GM23338 (cell line): Measurements from ENCODE around the gene SPECC1L. TPM values are rescaled to one million over a fixed set of nuclear protein-coding genes. Genes with fewer than 3 reads are reported as not detected.
"Not testable (repeated sequence)": the region's sequence is repeated elsewhere in the genome, so short reads cannot be mapped to it uniquely, and the experiment has no call there.

Experiments used
- ATAC-seq: fragments of 200-7000 bp; cut with Tn5 transposase; 3 replicates; pipeline ENCODE4 v1.9.1; 2020
- DNase-seq: peaks from one replicate; pipeline ENCODE4 v3.0.0-alpha.2; 2015; ENCODE audit warnings: low spot score
- H2AFZ ChIP-seq: fragments of 200-600 bp; sonication (generic); 2 replicates; pipeline ENCODE4 v1.8.0; 2016; ENCODE audit warnings: antibody characterized with exemption, mild to moderate bottlenecking, moderate library complexity
- H3F3A ChIP-seq: fragments of 200-600 bp; sonication (generic); replicated peaks from 2 replicates; pipeline ENCODE4 v1.8.0; 2017; ENCODE audit warnings: antibody characterized with exemption, mixed run types, low read depth
- H3K27ac ChIP-seq: fragments of 200-600 bp; sonication (generic); 2 replicates; pipeline ENCODE4 v1.6.1; 2016; ENCODE audit warnings: low read depth
- H3K27me3 ChIP-seq: fragments of 200-600 bp; sonication (generic); 2 replicates; pipeline ENCODE4 v1.8.0; 2016; ENCODE audit warnings: mild to moderate bottlenecking, mixed run types, moderate library complexity; ENCODE audit not compliant: insufficient read depth
- H3K36me3 ChIP-seq: fragments of 200-600 bp; sonication (generic); 2 replicates; pipeline ENCODE4 v1.8.0; 2016; ENCODE audit warnings: mild to moderate bottlenecking; ENCODE audit not compliant: insufficient read depth
- H3K4me1 ChIP-seq: fragments of 200-600 bp; sonication (generic); 2 replicates; pipeline ENCODE4 v1.8.0; 2016; ENCODE audit warnings: mild to moderate bottlenecking, moderate library complexity; ENCODE audit not compliant: insufficient read depth
- H3K4me2 ChIP-seq: fragments of 200-600 bp; sonication (generic); 2 replicates; pipeline ENCODE4 v1.7.1; 2017; ENCODE audit warnings: mixed run types
- H3K4me3 ChIP-seq: fragments of 200-600 bp; sonication (generic); 2 replicates; pipeline ENCODE4 v1.6.1; 2016; ENCODE audit warnings: mixed run types
- H3K79me2 ChIP-seq: fragments of 200-600 bp; sonication (generic); replicated peaks from 2 replicates; pipeline ENCODE4 v1.8.0; 2017; ENCODE audit warnings: mild to moderate bottlenecking; ENCODE audit not compliant: insufficient read depth
- H3K9me2 ChIP-seq: fragments of 200-600 bp; sonication (generic); 2 replicates; pipeline ENCODE4 v1.8.0; 2017; ENCODE audit not compliant: insufficient read depth
- H4K20me1 ChIP-seq: fragments of 200-600 bp; sonication (generic); replicated peaks from 2 replicates; pipeline ENCODE4 v1.8.0; 2017; ENCODE audit warnings: mild to moderate bottlenecking; ENCODE audit not compliant: insufficient read depth
- H3K27ac Mint-ChIP-seq: 2 replicates; pipeline ENCODE4 v1.8.0; 2020; ENCODE audit warnings: inconsistent platforms, mild to moderate bottlenecking, moderate library complexity, mixed read lengths
- H3K27me3 Mint-ChIP-seq: 3 replicates; pipeline ENCODE4 v1.8.0; 2022; ENCODE audit warnings: low read depth, mild to moderate bottlenecking, moderate library complexity, mixed read lengths, inconsistent platforms; ENCODE audit not compliant: insufficient read depth, poor library complexity
- H3K36me3 Mint-ChIP-seq: 3 replicates; pipeline ENCODE4 v1.8.0; 2021; ENCODE audit warnings: low read depth, mild to moderate bottlenecking, inconsistent platforms, moderate library complexity, mixed read lengths
- H3K4me1 Mint-ChIP-seq: 3 replicates; pipeline ENCODE4 v1.8.0; 2020; ENCODE audit warnings: mild to moderate bottlenecking, inconsistent platforms, mixed read lengths
- H3K4me3 Mint-ChIP-seq: 3 replicates; pipeline ENCODE4 v1.8.0; 2021; ENCODE audit warnings: moderate library complexity, mild to moderate bottlenecking, inconsistent platforms, mixed read lengths
- H3K9me3 Mint-ChIP-seq: 3 replicates; pipeline ENCODE4 v1.8.0; 2020; ENCODE audit warnings: moderate library complexity, mild to moderate bottlenecking, inconsistent platforms, mixed read lengths
- EZH2 ChIP-seq: fragments of 200-600 bp; sonication (generic); IDR thresholded peaks from one replicate; pipeline ENCODE4 v1.8.0; 2017; ENCODE audit warnings: antibody characterized with exemption, mild to moderate bottlenecking, low read depth; ENCODE audit not compliant: unreplicated experiment
- POLR2AphosphoS5 ChIP-seq: IDR thresholded peaks from 2 replicates; pipeline ENCODE4 v1.6.1; 2016; ENCODE audit warnings: antibody characterized with exemption, low read depth
- STAT1 ChIP-seq: IDR thresholded peaks from one replicate; pipeline ENCODE4 v1.6.1; 2016; ENCODE audit warnings: antibody characterized with exemption; ENCODE audit not compliant: unreplicated experiment
- ZNF114 ChIP-seq: fragments of 250-450 bp; sonication (Bioruptor Pico); IDR thresholded peaks from 2 replicates; pipeline ENCODE4 v1.5.0; 2020; ENCODE audit warnings: mild to moderate bottlenecking, moderate library complexity
- ZNF331 ChIP-seq: fragments of 250-450 bp; sonication (Bioruptor Pico); IDR thresholded peaks from 2 replicates; pipeline ENCODE4 v1.5.0; 2020; ENCODE audit warnings: low read depth, mild to moderate bottlenecking, moderate library complexity
- polyA plus RNA-seq: library from polyadenylated mRNA; unstranded; fragments of >200 nt; fragmentation: Nextera tagmentation; extraction: Ambion mirVana; gene quantifications from 2 replicates; pipeline ENCODE4 v1.2.1, GENCODE V29; 2016
- total RNA-seq: library from RNA; depleted of rRNA; stranded (reverse); fragments of >200 nt; shearing (Covaris generic); gene quantifications from 2 replicates; pipeline ENCODE4 v1.2.3, GENCODE V29; 2014
- TF ChIP-seq, protein P1 (sequence below): fragments of 250-450 bp; sonication (Bioruptor Pico); IDR thresholded peaks from 2 replicates; pipeline ENCODE4 v1.5.0; 2020; ENCODE audit warnings: mild to moderate bottlenecking, moderate library complexity
- TF ChIP-seq, protein P2 (sequence below): IDR thresholded peaks from one replicate; pipeline ENCODE4 v1.6.1; 2018; ENCODE audit warnings: antibody characterized with exemption; ENCODE audit not compliant: unreplicated experiment
- TF ChIP-seq, protein P3 (sequence below): IDR thresholded peaks from 2 replicates; pipeline ENCODE4 v1.6.1; 2016; ENCODE audit warnings: antibody characterized with exemption

The SPECC1L gene
- total and polyA plus RNA-seq, 2 experiments from 2014 or later, result 24.3 to 44.7 TPM

DNA sequence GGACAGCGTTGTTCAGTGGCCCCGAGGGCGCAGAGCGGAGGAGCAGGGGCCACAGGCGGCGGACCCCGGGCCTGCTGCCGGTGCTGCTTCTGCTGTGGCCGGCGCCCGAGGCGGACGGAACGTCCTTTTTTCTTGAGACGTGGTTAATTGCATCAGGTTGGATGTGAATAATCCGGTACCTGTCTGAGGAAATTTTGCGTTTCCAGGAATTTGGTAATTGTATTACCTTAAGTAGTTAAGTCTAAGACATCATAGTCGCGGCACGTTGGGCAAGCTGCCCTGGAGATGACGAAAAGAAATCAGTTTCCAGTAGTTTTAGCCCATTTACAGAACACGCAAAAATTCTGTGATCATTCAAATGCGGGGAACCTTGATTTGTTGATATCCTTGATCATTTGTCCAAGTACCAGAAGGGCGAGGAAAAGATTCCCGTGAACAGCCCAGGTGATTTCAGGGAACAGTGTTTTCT lies 789 bp downstream of the SPECC1L start (continued):
- TF ChIP-seq, protein P1, sequence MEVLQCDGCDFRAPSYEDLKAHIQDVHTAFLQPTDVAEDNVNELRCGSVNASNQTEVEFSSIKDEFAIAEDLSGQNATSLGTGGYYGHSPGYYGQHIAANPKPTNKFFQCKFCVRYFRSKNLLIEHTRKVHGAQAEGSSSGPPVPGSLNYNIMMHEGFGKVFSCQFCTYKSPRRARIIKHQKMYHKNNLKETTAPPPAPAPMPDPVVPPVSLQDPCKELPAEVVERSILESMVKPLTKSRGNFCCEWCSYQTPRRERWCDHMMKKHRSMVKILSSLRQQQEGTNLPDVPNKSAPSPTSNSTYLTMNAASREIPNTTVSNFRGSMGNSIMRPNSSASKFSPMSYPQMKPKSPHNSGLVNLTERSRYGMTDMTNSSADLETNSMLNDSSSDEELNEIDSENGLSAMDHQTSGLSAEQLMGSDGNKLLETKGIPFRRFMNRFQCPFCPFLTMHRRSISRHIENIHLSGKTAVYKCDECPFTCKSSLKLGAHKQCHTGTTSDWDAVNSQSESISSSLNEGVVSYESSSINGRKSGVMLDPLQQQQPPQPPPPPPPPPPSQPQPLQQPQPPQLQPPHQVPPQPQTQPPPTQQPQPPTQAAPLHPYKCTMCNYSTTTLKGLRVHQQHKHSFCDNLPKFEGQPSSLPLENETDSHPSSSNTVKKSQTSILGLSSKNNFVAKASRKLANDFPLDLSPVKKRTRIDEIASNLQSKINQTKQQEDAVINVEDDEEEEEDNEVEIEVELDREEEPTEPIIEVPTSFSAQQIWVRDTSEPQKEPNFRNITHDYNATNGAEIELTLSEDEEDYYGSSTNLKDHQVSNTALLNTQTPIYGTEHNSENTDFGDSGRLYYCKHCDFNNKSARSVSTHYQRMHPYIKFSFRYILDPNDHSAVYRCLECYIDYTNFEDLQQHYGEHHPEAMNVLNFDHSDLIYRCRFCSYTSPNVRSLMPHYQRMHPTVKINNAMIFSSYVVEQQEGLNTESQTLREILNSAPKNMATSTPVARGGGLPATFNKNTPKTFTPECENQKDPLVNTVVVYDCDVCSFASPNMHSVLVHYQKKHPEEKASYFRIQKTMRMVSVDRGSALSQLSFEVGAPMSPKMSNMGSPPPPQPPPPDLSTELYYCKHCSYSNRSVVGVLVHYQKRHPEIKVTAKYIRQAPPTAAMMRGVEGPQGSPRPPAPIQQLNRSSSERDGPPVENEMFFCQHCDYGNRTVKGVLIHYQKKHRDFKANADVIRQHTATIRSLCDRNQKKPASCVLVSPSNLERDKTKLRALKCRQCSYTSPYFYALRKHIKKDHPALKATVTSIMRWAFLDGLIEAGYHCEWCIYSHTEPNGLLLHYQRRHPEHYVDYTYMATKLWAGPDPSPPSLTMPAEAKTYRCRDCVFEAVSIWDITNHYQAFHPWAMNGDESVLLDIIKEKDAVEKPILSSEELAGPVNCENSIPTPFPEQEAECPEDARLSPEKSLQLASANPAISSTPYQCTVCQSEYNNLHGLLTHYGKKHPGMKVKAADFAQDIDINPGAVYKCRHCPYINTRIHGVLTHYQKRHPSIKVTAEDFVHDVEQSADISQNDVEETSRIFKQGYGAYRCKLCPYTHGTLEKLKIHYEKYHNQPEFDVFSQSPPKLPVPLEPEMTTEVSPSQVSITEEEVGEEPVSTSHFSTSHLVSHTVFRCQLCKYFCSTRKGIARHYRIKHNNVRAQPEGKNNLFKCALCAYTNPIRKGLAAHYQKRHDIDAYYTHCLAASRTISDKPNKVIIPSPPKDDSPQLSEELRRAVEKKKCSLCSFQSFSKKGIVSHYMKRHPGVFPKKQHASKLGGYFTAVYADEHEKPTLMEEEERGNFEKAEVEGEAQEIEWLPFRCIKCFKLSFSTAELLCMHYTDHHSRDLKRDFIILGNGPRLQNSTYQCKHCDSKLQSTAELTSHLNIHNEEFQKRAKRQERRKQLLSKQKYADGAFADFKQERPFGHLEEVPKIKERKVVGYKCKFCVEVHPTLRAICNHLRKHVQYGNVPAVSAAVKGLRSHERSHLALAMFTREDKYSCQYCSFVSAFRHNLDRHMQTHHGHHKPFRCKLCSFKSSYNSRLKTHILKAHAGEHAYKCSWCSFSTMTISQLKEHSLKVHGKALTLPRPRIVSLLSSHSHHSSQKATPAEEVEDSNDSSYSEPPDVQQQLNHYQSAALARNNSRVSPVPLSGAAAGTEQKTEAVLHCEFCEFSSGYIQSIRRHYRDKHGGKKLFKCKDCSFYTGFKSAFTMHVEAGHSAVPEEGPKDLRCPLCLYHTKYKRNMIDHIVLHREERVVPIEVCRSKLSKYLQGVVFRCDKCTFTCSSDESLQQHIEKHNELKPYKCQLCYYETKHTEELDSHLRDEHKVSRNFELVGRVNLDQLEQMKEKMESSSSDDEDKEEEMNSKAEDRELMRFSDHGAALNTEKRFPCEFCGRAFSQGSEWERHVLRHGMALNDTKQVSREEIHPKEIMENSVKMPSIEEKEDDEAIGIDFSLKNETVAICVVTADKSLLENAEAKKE (CRISPR knock-in tag), result no peak
- TF ChIP-seq POLR2AphosphoS5, result no peak
- TF ChIP-seq, protein P2, sequence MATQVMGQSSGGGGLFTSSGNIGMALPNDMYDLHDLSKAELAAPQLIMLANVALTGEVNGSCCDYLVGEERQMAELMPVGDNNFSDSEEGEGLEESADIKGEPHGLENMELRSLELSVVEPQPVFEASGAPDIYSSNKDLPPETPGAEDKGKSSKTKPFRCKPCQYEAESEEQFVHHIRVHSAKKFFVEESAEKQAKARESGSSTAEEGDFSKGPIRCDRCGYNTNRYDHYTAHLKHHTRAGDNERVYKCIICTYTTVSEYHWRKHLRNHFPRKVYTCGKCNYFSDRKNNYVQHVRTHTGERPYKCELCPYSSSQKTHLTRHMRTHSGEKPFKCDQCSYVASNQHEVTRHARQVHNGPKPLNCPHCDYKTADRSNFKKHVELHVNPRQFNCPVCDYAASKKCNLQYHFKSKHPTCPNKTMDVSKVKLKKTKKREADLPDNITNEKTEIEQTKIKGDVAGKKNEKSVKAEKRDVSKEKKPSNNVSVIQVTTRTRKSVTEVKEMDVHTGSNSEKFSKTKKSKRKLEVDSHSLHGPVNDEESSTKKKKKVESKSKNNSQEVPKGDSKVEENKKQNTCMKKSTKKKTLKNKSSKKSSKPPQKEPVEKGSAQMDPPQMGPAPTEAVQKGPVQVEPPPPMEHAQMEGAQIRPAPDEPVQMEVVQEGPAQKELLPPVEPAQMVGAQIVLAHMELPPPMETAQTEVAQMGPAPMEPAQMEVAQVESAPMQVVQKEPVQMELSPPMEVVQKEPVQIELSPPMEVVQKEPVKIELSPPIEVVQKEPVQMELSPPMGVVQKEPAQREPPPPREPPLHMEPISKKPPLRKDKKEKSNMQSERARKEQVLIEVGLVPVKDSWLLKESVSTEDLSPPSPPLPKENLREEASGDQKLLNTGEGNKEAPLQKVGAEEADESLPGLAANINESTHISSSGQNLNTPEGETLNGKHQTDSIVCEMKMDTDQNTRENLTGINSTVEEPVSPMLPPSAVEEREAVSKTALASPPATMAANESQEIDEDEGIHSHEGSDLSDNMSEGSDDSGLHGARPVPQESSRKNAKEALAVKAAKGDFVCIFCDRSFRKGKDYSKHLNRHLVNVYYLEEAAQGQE, result no peak
- TF ChIP-seq, protein P3, sequence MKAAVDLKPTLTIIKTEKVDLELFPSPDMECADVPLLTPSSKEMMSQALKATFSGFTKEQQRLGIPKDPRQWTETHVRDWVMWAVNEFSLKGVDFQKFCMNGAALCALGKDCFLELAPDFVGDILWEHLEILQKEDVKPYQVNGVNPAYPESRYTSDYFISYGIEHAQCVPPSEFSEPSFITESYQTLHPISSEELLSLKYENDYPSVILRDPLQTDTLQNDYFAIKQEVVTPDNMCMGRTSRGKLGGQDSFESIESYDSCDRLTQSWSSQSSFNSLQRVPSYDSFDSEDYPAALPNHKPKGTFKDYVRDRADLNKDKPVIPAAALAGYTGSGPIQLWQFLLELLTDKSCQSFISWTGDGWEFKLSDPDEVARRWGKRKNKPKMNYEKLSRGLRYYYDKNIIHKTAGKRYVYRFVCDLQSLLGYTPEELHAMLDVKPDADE, result no peak
- no peak for TF ChIP-seq STAT1
- TF ChIP-seq ZNF114 (CRISPR knock-in tag), result no peak
- TF ChIP-seq EZH2, result no peak
- no peak for TF ChIP-seq ZNF331

DNA sequence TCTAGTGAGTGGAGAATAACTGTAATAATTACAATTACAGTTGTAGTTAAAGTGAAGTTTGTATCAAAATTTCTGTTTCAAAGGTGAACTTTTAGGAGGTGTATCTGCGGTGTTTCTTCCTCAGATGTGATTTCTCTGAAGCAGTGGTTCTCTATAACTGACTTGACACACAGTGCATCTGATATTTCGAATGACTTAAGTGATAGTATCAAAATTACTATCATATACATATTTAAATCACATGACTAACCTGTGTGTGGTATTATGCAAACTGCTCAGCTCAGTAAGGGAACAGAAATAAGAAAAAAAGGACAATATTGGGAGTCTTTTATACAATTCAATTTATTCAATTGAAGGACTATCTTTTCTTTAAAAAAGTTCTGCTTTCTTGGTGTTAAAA lies 2.4 kb downstream of the SPECC1L start:
- Histone ChIP-seq H3K79me2 (peaks cover 69% of the 10 kb centered on the region), H3K4me3 (peak overlapping the region; percentile 37; the same call in 1 of the 2 replicates), H3K4me2 (peak overlapping the region; percentile 56), H3K4me1 (peaks cover 21% of the 10 kb centered on the region)
- H3K27me3 Mint-ChIP-seq, H3K36me3 ChIP-seq, H4K20me1 ChIP-seq, H3K9me2 ChIP-seq, H3K27ac Mint-ChIP-seq, H3K27ac ChIP-seq, ATAC-seq, H3K36me3 Mint-ChIP-seq, H2AFZ ChIP-seq, H3F3A ChIP-seq, DNase-seq, H3K27me3 ChIP-seq, H3K9me3 Mint-ChIP-seq: not testable (repeated sequence)
- Mint-ChIP-seq H3K4me3 (peak overlapping the region; percentile 50; the same call in 2 of the 3 replicates), H3K4me1 (peaks cover 45% of the 10 kb centered on the region)

GRCh38 chr22:24273906-24274305 lies 3.3 kb downstream of the SPECC1L start:
- peak overlapping the region; percentile 50; the same call in 2 of the 3 replicates for H3K4me3 Mint-ChIP-seq
- DNase-seq (peak; percentile 57), ATAC-seq (peak; percentile 5)
- not testable (repeated sequence) for H3F3A ChIP-seq, H3K27ac ChIP-seq, H3K9me2 ChIP-seq, H4K20me1 ChIP-seq, H3K27me3 ChIP-seq, H3K36me3 ChIP-seq, H3K36me3 Mint-ChIP-seq, H2AFZ ChIP-seq, H3K9me3 Mint-ChIP-seq, H3K27me3 Mint-ChIP-seq
- peak overlapping the region; percentile 90 for H3K27ac Mint-ChIP-seq
- H3K4me2 ChIP-seq, result peak overlapping the region; percentile 56
- peaks cover 78% of the 10 kb centered on the region for H3K79me2 ChIP-seq
- H3K4me1 Mint-ChIP-seq, result peaks cover 48% of the 10 kb centered on the region
- peak overlapping the region; percentile 37; the same call in 1 of the 2 replicates for H3K4me3 ChIP-seq
- H3K4me1 ChIP-seq, result peaks cover 21% of the 10 kb centered on the region
